HepG2 (cell line): Measurements from ENCODE around the gene CDC6. TPM values are rescaled to one million over a fixed set of nuclear protein-coding genes. Genes with fewer than 3 reads are reported as not detected.

ENCODE experiments used
- CC2D1A ChIP-seq: sonication (generic); formaldehyde crosslinking; IDR thresholded peaks from 2 replicates; pipeline ENCODE4 v1.8.1; 2023; ENCODE audit warnings: mild to moderate bottlenecking, missing genetic modification reagents
- CREBL2 ChIP-seq: sonication (generic); formaldehyde crosslinking; IDR thresholded peaks from 2 replicates; pipeline ENCODE4 v1.8.1; 2023; ENCODE audit warnings: missing genetic modification reagents, mild to moderate bottlenecking, borderline replicate concordance
- CSRNP1 ChIP-seq: sonication (generic); formaldehyde crosslinking; IDR thresholded peaks from 2 replicates; pipeline ENCODE4 v1.8.1; 2023; ENCODE audit warnings: mild to moderate bottlenecking, missing genetic modification reagents
- CSRNP2 ChIP-seq: sonication (generic); formaldehyde crosslinking; conservative IDR thresholded peaks from 2 replicates; pipeline ENCODE4 v1.8.0; 2022; ENCODE audit warnings: low read depth, missing genetic modification reagents
- DRAP1 ChIP-seq: IDR thresholded peaks from 2 replicates; pipeline ENCODE4 v1.6.1; 2016; ENCODE audit warnings: missing genetic modification reagents, missing compliant biosample characterization
- HOMEZ ChIP-seq: IDR thresholded peaks from 2 replicates; pipeline ENCODE4 v1.6.1; 2016; ENCODE audit warnings: low read depth
- SNAPC2 ChIP-seq: sonication (generic); formaldehyde crosslinking; IDR thresholded peaks from 2 replicates; pipeline ENCODE4 v1.8.1; 2022; ENCODE audit warnings: mild to moderate bottlenecking, missing genetic modification reagents
- SP5 ChIP-seq: IDR thresholded peaks from 2 replicates; pipeline ENCODE4 v1.6.1; 2016; ENCODE audit warnings: low read depth, borderline replicate concordance
- TBP ChIP-seq: sonication (generic); formaldehyde crosslinking; IDR thresholded peaks from 2 replicates; pipeline ENCODE4 v1.5.0; 2020; ENCODE audit warnings: missing genetic modification reagents
- ZMYM2 ChIP-seq: sonication (generic); formaldehyde crosslinking; IDR thresholded peaks from 2 replicates; pipeline ENCODE4 v1.8.0; 2022; ENCODE audit warnings: mild to moderate bottlenecking, missing genetic modification reagents
- ZNF138 ChIP-seq: sonication (generic); formaldehyde crosslinking; IDR thresholded peaks from 2 replicates; pipeline ENCODE4 v1.5.0; 2020; ENCODE audit warnings: mild to moderate bottlenecking, low read depth, missing genetic modification reagents
- ZNF225 ChIP-seq: sonication (generic); formaldehyde crosslinking; IDR thresholded peaks from 2 replicates; pipeline ENCODE4 v1.4.0; 2020; ENCODE audit warnings: mild to moderate bottlenecking, missing genetic modification reagents
- ZNF317 ChIP-seq: sonication (generic); formaldehyde crosslinking; IDR thresholded peaks from 2 replicates; pipeline ENCODE4 v1.5.0; 2020; ENCODE audit warnings: mild to moderate bottlenecking, missing genetic modification reagents
- ZNF431 ChIP-seq: sonication (generic); formaldehyde crosslinking; IDR thresholded peaks from 2 replicates; pipeline ENCODE4 v1.9.0; 2022; ENCODE audit warnings: missing genetic modification reagents, low read depth, mild to moderate bottlenecking, borderline replicate concordance
- ZNF460 ChIP-seq: sonication (generic); formaldehyde crosslinking; IDR thresholded peaks from 2 replicates; pipeline ENCODE4 v1.5.1; 2020; ENCODE audit warnings: missing genetic modification reagents, mild to moderate bottlenecking, borderline replicate concordance
- ZNF609 ChIP-seq: sonication (generic); formaldehyde crosslinking; IDR thresholded peaks from 2 replicates; pipeline ENCODE4 v1.4.0; 2020; ENCODE audit warnings: mild to moderate bottlenecking, missing genetic modification reagents, borderline replicate concordance
- ZNF850 ChIP-seq: sonication (generic); formaldehyde crosslinking; conservative IDR thresholded peaks from 2 replicates; pipeline ENCODE4 v1.9.0; 2021; ENCODE audit warnings: mild to moderate bottlenecking, missing genetic modification reagents
- polyA plus RNA-seq, 8 experiments: library from polyadenylated mRNA; depleted of rRNA in 3 of 8; stranded (reverse) in 7 of 8; unstranded in 1 of 8; fragments of >200 nt; fragmentation: Illumina TruSeq in 4 of 8; extraction: Trizol in 4 of 8; gene quantifications; 2 replicates each; pipeline versions ENCODE4 v1.2.1 to v1.2.3, GENCODE V29; 2011 to 2016; ENCODE audit warnings: low read depth in 4 of 8, missing spikeins in 1 of 8, mixed read lengths in 1 of 8; ENCODE audit not compliant: insufficient read depth in 1 of 8
- total RNA-seq, 5 experiments: library from RNA; depleted of rRNA; stranded (reverse); fragments of >200 nt; fragmentation: Illumina TruSeq; extraction: Trizol; gene quantifications; 2 replicates each; pipeline ENCODE4 v1.2.3, GENCODE V29; 2016; ENCODE audit warnings: low read depth in 1 of 5

CDC6 gene
- total and polyA plus RNA-seq, 2 of the 13 experiments (the other 11 are each of a cell fraction or from before 2014, with no cell fraction given) = 17.4 to 114 TPM

GRCh38 chr17:40345161-40345993, 57.7 kb downstream of the CDC6 start (continued):
- TF ChIP-seq SP5 (CRISPR knock-in tag) (peak; percentile 75), TBP (CRISPR knock-in tag) (0 out of 2 replicates have a peak, but pooled peaks have one; percentile 42), ZNF138 (CRISPR knock-in tag) (no peak; the same call in 1 of the 2 replicates), SNAPC2 (CRISPR knock-in tag) (no peak), ZNF225 (CRISPR knock-in tag) (peak; percentile 31; the same call in 1 of the 2 replicates), CREBL2 (CRISPR knock-in tag) (no peak), ZNF431 (peak; percentile 52; the same call in 1 of the 2 replicates), ZNF317 (0 out of 2 replicates have a peak, but pooled peaks have one; percentile 33), ZNF850 (0 out of 2 replicates have a peak, but pooled peaks have one; percentile 8), ZNF460 (CRISPR knock-in tag) (0 out of 2 replicates have a peak, but pooled peaks have one; percentile 35), ZNF609 (peak; percentile 18; the same call in 1 of the 2 replicates), CSRNP2 (CRISPR knock-in tag) (no peak), ZMYM2 (no peak), CC2D1A (CRISPR knock-in tag) (no peak), CSRNP1 (CRISPR knock-in tag) (peak; percentile 80; the same call in 1 of the 2 replicates), DRAP1 (CRISPR knock-in tag) (peak; percentile 83), HOMEZ (CRISPR knock-in tag) (peak; percentile 63; the same call in 1 of the 2 replicates)
